ENCODE results near the gene FAM131B.
A peak's percentile ranks its signal among the peaks of the same experiment; 100 is the strongest.

FAM131B gene

GRCh38 chr7:143323653-143324052, 38.9 kb downstream of the FAM131B start:
- DNase-seq (ENCODE audit: low spot score): peak; percentile 69

GRCh38 chr7:143322760-143323633, 39.5 kb downstream of the FAM131B start:
- DNase-seq (ENCODE audit: low spot score): peak; percentile 49

- no peak for DNase-seq (ENCODE audit: low spot score)
Measured at GRCh38 chr7:143321734-143322133, 40.8 kb downstream of the FAM131B start.

GRCh38 chr7:143321242-143321641, 41.3 kb downstream of the FAM131B start:
- DNase-seq (ENCODE audit: low spot score): no peak

GRCh38 chr7:143320620-143321019, 41.9 kb downstream of the FAM131B start:
- DNase-seq (ENCODE audit: low spot score): no peak

- no peak for DNase-seq (ENCODE audit: low spot score)
Measured at GRCh38 chr7:143318661-143319060, 43.9 kb downstream of the FAM131B start.

- DNase-seq (ENCODE audit: low spot score): no peak
Measured at GRCh38 chr7:143316492-143316891, 46.0 kb downstream of the FAM131B start.

- no peak for DNase-seq (ENCODE audit: low spot score)
Measured at GRCh38 chr7:143315776-143316175, 46.7 kb downstream of the FAM131B start, which contains the start of gene CLCN1. TSS of gene CLCN1 (plus strand) at chr7:143316111. CDS start at chr7:143316213, 102 bp downstream.

- DNase-seq (ENCODE audit: low spot score): no peak
Measured at GRCh38 chr7:143314127-143314526, 48.4 kb downstream of the FAM131B start.

GRCh38 chr7:143308632-143309031, 53.9 kb downstream of the FAM131B start:
- no peak for DNase-seq (ENCODE audit: low spot score)

- DNase-seq (ENCODE audit: low spot score): no peak
Measured at GRCh38 chr7:143305423-143306070, 57.0 kb downstream of the FAM131B start.

- no peak for DNase-seq (ENCODE audit: low spot score)
Measured at GRCh38 chr7:143304938-143305337, 57.6 kb downstream of the FAM131B start.

GRCh38 chr7:143303733-143304132, 58.8 kb downstream of the FAM131B start:
- DNase-seq (ENCODE audit: low spot score): no peak

Small RNA genes lying within 50 kb of the gene (small RNA-seq; reads per million reads assigned to genes)
- gene MIR6892: 0.05 to 0.31 reads per million in 2 experiments

Measured in SK-N-DZ (cell line).